DOHH2 (cell line): ENCODE data around the gene STUB1.

Source experiments
- H3F3A ChIP-seq: fragments of 200-600 bp; sonication (generic), shearing (Covaris generic); 2 replicates; pipeline ENCODE4 v1.6.0; 2016; ENCODE audit warnings: antibody characterized with exemption, mild to moderate bottlenecking; ENCODE audit not compliant: control insufficient read depth, insufficient read depth
- H3K27ac ChIP-seq: fragments of 200-600 bp; sonication (generic); 2 replicates; pipeline ENCODE4 v1.5.1; 2014; ENCODE audit warnings: low read depth, mild to moderate bottlenecking, low read length, moderate library complexity
- H3K27me3 ChIP-seq: fragments of 200-600 bp; sonication (generic); 2 replicates; pipeline ENCODE4 v1.6.1; 2014; ENCODE audit warnings: mild to moderate bottlenecking, low read length, mixed read lengths; ENCODE audit not compliant: control insufficient read depth
- H3K36me3 ChIP-seq: fragments of 200-600 bp; sonication (generic); 2 replicates; pipeline ENCODE4 v1.6.1; 2014; ENCODE audit warnings: mild to moderate bottlenecking, low read length, moderate library complexity, mixed read lengths; ENCODE audit not compliant: control insufficient read depth
- H3K4me1 ChIP-seq: fragments of 200-600 bp; sonication (generic); 2 replicates; pipeline ENCODE4 v1.6.1; 2014; ENCODE audit warnings: mild to moderate bottlenecking, low read length, mixed read lengths; ENCODE audit not compliant: control insufficient read depth
- H3K4me2 ChIP-seq: fragments of 200-600 bp; sonication (generic); 2 replicates; pipeline ENCODE4 v1.6.0; 2014; ENCODE audit warnings: mild to moderate bottlenecking, low read length, moderate library complexity
- H3K4me3 ChIP-seq: fragments of 200-600 bp; sonication (generic); 2 replicates; pipeline ENCODE4 v1.5.1; 2014; ENCODE audit warnings: mild to moderate bottlenecking, low read length, mixed read lengths
- H3K79me2 ChIP-seq: fragments of 200-600 bp; sonication (generic); 2 replicates; pipeline ENCODE4 v1.6.1; 2014; ENCODE audit warnings: mild to moderate bottlenecking, low read length, mixed read lengths; ENCODE audit not compliant: control insufficient read depth
- H3K9me2 ChIP-seq: fragments of 200-600 bp; sonication (generic); replicated peaks from 2 replicates; pipeline ENCODE4 v1.6.1; 2014; ENCODE audit warnings: mild to moderate bottlenecking, low read length, mixed read lengths; ENCODE audit not compliant: control insufficient read depth
- H3K9me3 ChIP-seq: fragments of 200-600 bp; sonication (generic); 2 replicates; pipeline ENCODE4 v1.6.1; 2014; ENCODE audit warnings: antibody characterized with exemption, low read length, mixed read lengths; ENCODE audit not compliant: control insufficient read depth, insufficient read depth
- H4K20me1 ChIP-seq: fragments of 200-600 bp; sonication (generic); 2 replicates; pipeline ENCODE4 v1.6.0; 2014; ENCODE audit warnings: low read depth, mild to moderate bottlenecking, antibody characterized with exemption, low read length, moderate library complexity; ENCODE audit not compliant: control insufficient read depth, insufficient read depth
- EZH2phosphoT487 ChIP-seq: fragments of 200-600 bp; sonication (generic); IDR thresholded peaks from 2 replicates; pipeline ENCODE4 v1.6.1; 2017; ENCODE audit warnings: borderline replicate concordance, mild to moderate bottlenecking, antibody characterized with exemption, low read length, moderate library complexity, mixed read lengths
- TF ChIP-seq, protein P1 (sequence below): fragments of 200-600 bp; sonication (generic); IDR thresholded peaks from one replicate; pipeline ENCODE4 v1.5.1; 2014; ENCODE audit warnings: antibody characterized with exemption, mild to moderate bottlenecking, low read depth, low read length; ENCODE audit not compliant: poor library complexity, severe bottlenecking

STUB1 gene

DNA sequence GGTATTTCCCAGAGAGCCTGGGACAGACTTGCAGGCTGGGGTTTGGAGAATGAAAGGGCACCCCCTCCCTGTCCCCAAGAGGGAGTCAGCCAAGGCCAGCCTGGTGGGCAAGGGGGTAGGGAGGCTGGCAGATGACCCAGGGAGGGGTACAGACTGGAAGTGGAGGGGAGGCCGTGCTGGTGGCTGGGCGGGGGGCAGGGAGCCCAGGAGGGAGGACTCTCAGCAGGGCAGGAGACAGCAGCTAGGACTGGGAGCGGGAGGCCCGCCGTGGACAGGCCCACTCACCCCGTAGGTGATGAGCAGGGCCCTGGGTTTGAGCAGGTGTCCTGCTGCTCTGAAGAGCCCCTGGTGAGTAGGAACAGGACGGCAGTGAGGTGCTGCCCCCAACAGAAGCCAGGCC, 45.2 kb upstream of the STUB1 start:
- H3K36me3 ChIP-seq, result peaks cover 29% of the 10 kb centered on the region
- no peak for TF ChIP-seq EZH2phosphoT487
- TF ChIP-seq, protein P1, sequence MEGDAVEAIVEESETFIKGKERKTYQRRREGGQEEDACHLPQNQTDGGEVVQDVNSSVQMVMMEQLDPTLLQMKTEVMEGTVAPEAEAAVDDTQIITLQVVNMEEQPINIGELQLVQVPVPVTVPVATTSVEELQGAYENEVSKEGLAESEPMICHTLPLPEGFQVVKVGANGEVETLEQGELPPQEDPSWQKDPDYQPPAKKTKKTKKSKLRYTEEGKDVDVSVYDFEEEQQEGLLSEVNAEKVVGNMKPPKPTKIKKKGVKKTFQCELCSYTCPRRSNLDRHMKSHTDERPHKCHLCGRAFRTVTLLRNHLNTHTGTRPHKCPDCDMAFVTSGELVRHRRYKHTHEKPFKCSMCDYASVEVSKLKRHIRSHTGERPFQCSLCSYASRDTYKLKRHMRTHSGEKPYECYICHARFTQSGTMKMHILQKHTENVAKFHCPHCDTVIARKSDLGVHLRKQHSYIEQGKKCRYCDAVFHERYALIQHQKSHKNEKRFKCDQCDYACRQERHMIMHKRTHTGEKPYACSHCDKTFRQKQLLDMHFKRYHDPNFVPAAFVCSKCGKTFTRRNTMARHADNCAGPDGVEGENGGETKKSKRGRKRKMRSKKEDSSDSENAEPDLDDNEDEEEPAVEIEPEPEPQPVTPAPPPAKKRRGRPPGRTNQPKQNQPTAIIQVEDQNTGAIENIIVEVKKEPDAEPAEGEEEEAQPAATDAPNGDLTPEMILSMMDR, result no peak
- peaks cover 12% of the 10 kb centered on the region for H3F3A ChIP-seq
- no peak overlapping the region for H3K27ac ChIP-seq
- H3K9me3 ChIP-seq, result no peaks in the 10 kb centered on the region
- H3K9me2 ChIP-seq, result no peaks in the 10 kb centered on the region
- no peaks in the 10 kb centered on the region for H4K20me1 ChIP-seq
- H3K4me2 ChIP-seq, result peak overlapping the region; percentile 95
- no peaks in the 10 kb centered on the region for H3K27me3 ChIP-seq
- peaks cover 37% of the 10 kb centered on the region for H3K4me1 ChIP-seq
- peak overlapping the region; percentile 82 for H3K4me3 ChIP-seq
- H3K79me2 ChIP-seq, result peaks cover 19% of the 10 kb centered on the region

DNA sequence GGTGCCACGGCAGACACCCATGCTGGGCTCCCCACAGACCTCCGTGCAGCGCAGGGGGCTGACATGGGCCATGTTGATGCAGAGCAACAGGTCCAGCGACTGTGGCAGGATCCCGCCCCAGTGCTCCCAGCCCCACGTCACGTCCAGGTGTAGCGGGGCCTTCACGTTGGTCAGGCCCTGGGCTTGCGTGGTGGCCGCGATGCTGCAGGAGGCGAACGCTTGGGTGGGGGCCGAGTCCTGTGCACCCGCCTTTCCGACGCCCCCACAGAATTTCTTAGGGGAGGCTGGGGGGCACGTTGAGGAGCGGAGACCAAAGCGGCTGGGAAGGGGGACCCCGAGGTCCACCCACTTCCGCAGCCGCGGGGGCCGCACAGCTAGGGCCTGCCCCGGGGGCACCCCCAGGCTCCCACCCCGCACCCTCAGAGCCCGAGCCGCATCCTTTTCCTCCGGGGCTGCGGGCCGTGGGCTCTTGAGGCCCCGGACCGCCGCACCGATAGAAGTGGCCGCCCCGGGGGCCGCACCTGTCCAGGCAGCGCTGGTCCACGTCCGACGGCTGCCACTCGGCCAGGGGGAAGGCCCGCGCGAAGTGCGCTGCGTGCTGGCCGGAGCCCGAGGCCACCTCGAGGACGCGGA, 44.5 kb upstream of the STUB1 start:
- peaks cover 29% of the 10 kb centered on the region for H3K36me3 ChIP-seq
- peak overlapping the region; percentile 82 for H3K4me3 ChIP-seq
- TF ChIP-seq, protein P1, result no peak
- TF ChIP-seq EZH2phosphoT487, result no peak
- H3K27me3 ChIP-seq, result no peaks in the 10 kb centered on the region
- peaks cover 43% of the 10 kb centered on the region for H3K4me1 ChIP-seq
- H3K9me2 ChIP-seq, result no peaks in the 10 kb centered on the region
- H3K4me2 ChIP-seq, result peak overlapping the region; percentile 95
- peaks cover 24% of the 10 kb centered on the region for H3K79me2 ChIP-seq
- peak overlapping the region; percentile 67 for H3K27ac ChIP-seq
- peaks cover 16% of the 10 kb centered on the region for H3F3A ChIP-seq
- no peaks in the 10 kb centered on the region for H3K9me3 ChIP-seq
- H4K20me1 ChIP-seq, result no peaks in the 10 kb centered on the region

DNA sequence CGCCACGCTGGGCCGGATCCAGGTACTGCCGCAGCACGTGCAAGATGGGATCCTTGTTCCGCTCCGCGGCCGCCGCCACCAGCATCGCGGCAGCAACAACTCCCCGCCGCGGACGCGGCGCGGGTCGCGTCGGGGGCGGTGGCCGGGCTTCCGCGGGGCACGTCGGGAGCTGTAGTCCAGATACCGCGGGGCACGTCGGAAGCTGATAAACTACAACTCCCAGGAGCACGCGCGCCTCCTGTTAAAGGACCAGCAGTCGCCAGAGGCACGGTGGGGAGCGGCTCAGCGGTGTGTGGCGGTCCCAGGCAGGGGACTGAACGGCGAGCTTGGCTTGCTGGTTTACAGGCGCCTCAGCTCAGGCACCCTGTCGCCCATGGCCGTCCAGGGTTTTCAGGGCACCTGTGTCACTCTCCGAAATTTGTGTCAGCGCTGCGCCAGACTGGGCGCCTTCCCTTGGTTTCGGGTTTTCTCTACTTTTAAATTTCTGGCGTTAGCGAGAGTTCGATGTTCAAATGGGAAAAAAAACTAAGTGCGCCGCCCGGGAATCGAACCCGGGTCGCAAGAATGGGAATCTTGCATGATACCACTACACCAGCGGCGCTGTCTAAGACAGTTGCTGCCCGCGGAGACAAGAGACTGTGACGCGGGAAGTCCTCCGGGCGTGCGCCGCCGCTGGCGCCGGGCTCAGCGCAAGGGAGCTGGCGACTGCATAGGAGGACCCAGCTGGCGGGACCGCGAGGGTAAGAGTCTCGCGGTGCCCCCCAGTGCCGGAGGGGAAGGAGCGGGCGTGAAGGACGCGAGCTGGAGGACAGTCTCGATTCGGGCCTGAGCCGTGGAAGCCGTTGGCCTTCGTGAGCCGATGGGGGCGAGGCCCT, 43.8 kb upstream of the STUB1 start, which contains the start of gene METTL26:
Gene METTL26, minus strand, starts transcription at position 100 of the 875 bp plus-strand sequence. Its CDS starts 15 bp downstream, at position 85.
- H3K27ac ChIP-seq, result peak within 1 kb of the TSS; percentile 67
- no peaks in the 10 kb centered on the region for H3K9me3 ChIP-seq
- no peaks in the 10 kb centered on the region for H4K20me1 ChIP-seq
- H3K9me2 ChIP-seq, result no peaks in the 10 kb centered on the region
- no peak for TF ChIP-seq EZH2phosphoT487
- TF ChIP-seq, protein P1, result no peak
- peaks cover 16% of the 10 kb centered on the region for H3F3A ChIP-seq
- peaks cover 48% of the 10 kb centered on the region for H3K4me1 ChIP-seq
- H3K79me2 ChIP-seq, result peaks cover 32% of the 10 kb centered on the region
- no peaks in the 10 kb centered on the region for H3K27me3 ChIP-seq
- H3K4me2 ChIP-seq, result peak within 1 kb of the TSS; percentile 95
- H3K4me3 ChIP-seq, result peak within 1 kb of the TSS; percentile 82
- H3K36me3 ChIP-seq, result peaks cover 29% of the 10 kb centered on the region
